Neuronal stem cell (in vitro differentiated cells): ENCODE results near the gene ADGRA1.

Experiments
- DNase-seq: peaks from one replicate; pipeline ENCODE4 v3.0.0-alpha.2; 2013; ENCODE audit warnings: low spot score
- H2AFZ ChIP-seq: one replicate; pipeline ENCODE4 v1.6.1; 2013; ENCODE audit warnings: mild to moderate bottlenecking, low read length, inconsistent platforms
- H2AK5ac ChIP-seq: 2 replicates; pipeline ENCODE4 v1.6.1; 2013; ENCODE audit warnings: low read depth, mild to moderate bottlenecking, inconsistent platforms, low read length, moderate library complexity, mixed read lengths
- H2BK120ac ChIP-seq: 2 replicates; pipeline ENCODE4 v1.6.1; 2013; ENCODE audit warnings: low read depth, mild to moderate bottlenecking, inconsistent platforms, low read length, moderate library complexity, mixed read lengths
- H2BK12ac ChIP-seq: one replicate; pipeline ENCODE4 v1.6.1; 2013; ENCODE audit warnings: low read length, inconsistent platforms
- H2BK15ac ChIP-seq: 2 replicates; pipeline ENCODE4 v1.6.1; 2013; ENCODE audit warnings: mild to moderate bottlenecking, low read length, inconsistent platforms, mixed read lengths
- H2BK5ac ChIP-seq: one replicate; pipeline ENCODE4 v1.6.1; 2013; ENCODE audit warnings: inconsistent platforms, mild to moderate bottlenecking, low read length, moderate library complexity
- H3K14ac ChIP-seq: one replicate; pipeline ENCODE4 v1.6.1; 2013; ENCODE audit warnings: low read length, inconsistent platforms
- H3K18ac ChIP-seq: 2 replicates; pipeline ENCODE4 v1.6.1; 2013; ENCODE audit warnings: low read length, inconsistent platforms
- H3K23ac ChIP-seq: 2 replicates; pipeline ENCODE4 v1.6.1; 2013; ENCODE audit warnings: low read depth, mild to moderate bottlenecking, mixed read lengths, low read length, inconsistent platforms; ENCODE audit not compliant: poor library complexity
- H3K27ac ChIP-seq: replicated peaks from 3 replicates; pipeline ENCODE4 v1.5.1; 2013; ENCODE audit warnings: low read length, inconsistent platforms
- H3K27me3 ChIP-seq, 3 experiments: 2 replicates each; pipeline ENCODE4 v1.6.1; 2013; ENCODE audit warnings: low read length in 3 of 3, mild to moderate bottlenecking in 2 of 3, inconsistent platforms in 1 of 3, low read depth in 1 of 3, mixed read lengths in 1 of 3, moderate library complexity in 1 of 3; ENCODE audit not compliant: control insufficient read depth in 3 of 3, insufficient read depth in 3 of 3
- H3K36me3 ChIP-seq, 2 donors: replicated peaks in 1 of 2; 2 replicates each; pipeline ENCODE4 v1.6.1; 2013; ENCODE audit warnings: low read length in 2 of 2; ENCODE audit not compliant: control insufficient read depth in 2 of 2, insufficient read depth in 2 of 2
- H3K4ac ChIP-seq: 2 replicates; pipeline ENCODE4 v1.6.1; 2013; ENCODE audit warnings: inconsistent platforms, mild to moderate bottlenecking, low read length, moderate library complexity
- H3K4me1 ChIP-seq, 2 donors: 1 replicate in 1 of 2; 2 replicates in 1 of 2; pipeline ENCODE4 v1.6.1; 2013; ENCODE audit warnings: low read length in 2 of 2, low read depth in 1 of 2; ENCODE audit not compliant: control insufficient read depth in 2 of 2, insufficient read depth in 1 of 2
- H3K4me2 ChIP-seq: one replicate; pipeline ENCODE4 v1.6.1; 2013; ENCODE audit warnings: mild to moderate bottlenecking, low read length, inconsistent platforms; ENCODE audit not compliant: insufficient read depth, poor library complexity, severe bottlenecking
- H3K4me3 ChIP-seq, 2 donors: 2 replicates each; pipeline ENCODE4 v1.5.1; 2013; ENCODE audit warnings: low read length in 2 of 2, mild to moderate bottlenecking in 2 of 2, inconsistent platforms in 1 of 2, moderate library complexity in 1 of 2
- H3K79me1 ChIP-seq: one replicate; pipeline ENCODE4 v1.6.1; 2013; ENCODE audit warnings: low read depth, mild to moderate bottlenecking, inconsistent platforms, low read length, moderate library complexity
- H3K9ac ChIP-seq: one replicate; pipeline ENCODE4 v1.6.1; 2013; ENCODE audit warnings: mild to moderate bottlenecking, low read depth, low read length, inconsistent platforms; ENCODE audit not compliant: poor library complexity
- H3K9me3 ChIP-seq, 2 donors: replicated peaks in 1 of 2; 2 replicates each; pipeline versions ENCODE3 to v1.6.1; 2013; ENCODE audit warnings: low read length in 2 of 2, mild to moderate bottlenecking in 2 of 2, inconsistent platforms in 1 of 2, low read depth in 1 of 2, mixed read lengths in 1 of 2, moderate library complexity in 1 of 2; ENCODE audit not compliant: control insufficient read depth in 2 of 2, insufficient read depth in 1 of 2
- H4K8ac ChIP-seq: one replicate; pipeline ENCODE4 v1.6.1; 2013; ENCODE audit warnings: low read depth, mild to moderate bottlenecking, inconsistent platforms, low read length, moderate library complexity
- H4K91ac ChIP-seq: one replicate; pipeline ENCODE4 v1.6.1; 2013; ENCODE audit warnings: low read length, low read depth, mild to moderate bottlenecking, inconsistent platforms; ENCODE audit not compliant: poor library complexity
- WGBS, 2 donors: extraction: QIAGEN DNeasy Blood & Tissue Kit; methylation state at CpG; one replicate each; pipeline ENCODE4 v1.1.7; 2013; ENCODE audit warnings: missing lambda C conversion rate in 2 of 2, mixed read lengths in 1 of 2; ENCODE audit not compliant: insufficient read length in 2 of 2, insufficient replicate concordance in 1 of 2; ENCODE audit errors: extremely low coverage in 2 of 2; 5-methylcytosine and 5-hydroxymethylcytosine counted together

Gene ADGRA1

GRCh38 chr10:133055470-133055869, 32.3 kb upstream of the ADGRA1 start:
- H3K4me3 ChIP-seq = no peak overlapping the region
- no peak overlapping the region for H3K4ac ChIP-seq
- no peak overlapping the region for H3K27ac ChIP-seq
- H2BK12ac ChIP-seq = peak overlapping the region; percentile 84
- no peak overlapping the region for H2BK5ac ChIP-seq
- no peak overlapping the region for H4K91ac ChIP-seq
- no peak overlapping the region for H2BK15ac ChIP-seq
- H3K79me1 ChIP-seq = no peaks in the 10 kb centered on the region
- no CpG with 5 or more reads among the region's 2 CpGs for WGBS, 2 donors
- H2AK5ac ChIP-seq = peak overlapping the region; percentile 97
- peaks cover 0 to 13% (median 0%) of the 10 kb centered on the region in 3 experiments for H3K27me3 ChIP-seq
- no peak overlapping the region for H2AFZ ChIP-seq
- H3K9me3 ChIP-seq = no peaks in the 10 kb centered on the region
- no peak overlapping the region for H3K23ac ChIP-seq
- H3K4me1 ChIP-seq = peaks cover 2 to 7% of the 10 kb centered on the region in 2 donors
- DNase-seq = no peak
- peak overlapping the region; percentile 90 for H3K14ac ChIP-seq
- H3K36me3 ChIP-seq = no peaks in the 10 kb centered on the region
- H4K8ac ChIP-seq = no peak overlapping the region
- no peak overlapping the region for H3K4me2 ChIP-seq
- peak overlapping the region; percentile 72 for H3K9ac ChIP-seq
- no peak overlapping the region for H2BK120ac ChIP-seq
- peak overlapping the region; percentile 20 for H3K18ac ChIP-seq

GRCh38 chr10:133056001-133056400, 31.7 kb upstream of the ADGRA1 start:
- DNase-seq = no peak
- no peak overlapping the region for H4K8ac ChIP-seq
- no peaks in the 10 kb centered on the region for H3K9me3 ChIP-seq
- peak overlapping the region; percentile 84 for H2BK12ac ChIP-seq
- H3K4me3 ChIP-seq = no peak overlapping the region
- peaks cover 1% of the 10 kb centered on the region for H3K79me1 ChIP-seq
- peaks cover 0 to 7% (median 0%) of the 10 kb centered on the region in 3 experiments for H3K27me3 ChIP-seq
- no peak overlapping the region for H4K91ac ChIP-seq
- H3K4me2 ChIP-seq = no peak overlapping the region
- H3K27ac ChIP-seq = no peak overlapping the region
- peaks cover 2 to 7% of the 10 kb centered on the region in 2 donors for H3K4me1 ChIP-seq
- H3K14ac ChIP-seq = peak overlapping the region; percentile 90
- no CpG with 5 or more reads among the region's 13 CpGs for WGBS, 2 donors
- H3K36me3 ChIP-seq = no peaks in the 10 kb centered on the region
- peak overlapping the region; percentile 97 for H2AK5ac ChIP-seq
- H2BK120ac ChIP-seq = no peak overlapping the region
- peak overlapping the region; percentile 20 for H3K18ac ChIP-seq
- no peak overlapping the region for H3K23ac ChIP-seq
- peak overlapping the region; percentile 78 for H2BK15ac ChIP-seq
- H2AFZ ChIP-seq = no peak overlapping the region
- H3K4ac ChIP-seq = no peak overlapping the region
- no peak overlapping the region for H3K9ac ChIP-seq
- peak overlapping the region; percentile 75 for H2BK5ac ChIP-seq

- Histone ChIP-seq H4K91ac (no peak overlapping the region), H2AFZ (no peak overlapping the region), H3K27me3 (peaks cover 0 to 6% (median 0%) of the 10 kb centered on the region in 3 experiments), H3K4me3 (no peak overlapping the region), H3K4me1 (peaks cover 2 to 7% of the 10 kb centered on the region in 2 donors), H3K23ac (peak overlapping the region; percentile 65), H2BK15ac (peak overlapping the region; percentile 49), H2BK12ac (peak overlapping the region; percentile 58), H3K4ac (peak overlapping the region; percentile 76), H2BK5ac (no peak overlapping the region), H3K79me1 (peaks cover 1% of the 10 kb centered on the region), H3K36me3 (no peaks in the 10 kb centered on the region), H3K4me2 (no peak overlapping the region), H3K9ac (peak overlapping the region; percentile 60), H2AK5ac (peak overlapping the region; percentile 92), H3K14ac (peak overlapping the region; percentile 71), H3K27ac (no peak overlapping the region), H3K9me3 (no peaks in the 10 kb centered on the region), H4K8ac (no peak overlapping the region), H2BK120ac (peak overlapping the region; percentile 87), H3K18ac (peak overlapping the region; percentile 90)
- DNase-seq = no peak
- no CpG with 5 or more reads among the region's 19 CpGs for WGBS, 2 donors
These were observed 31.0 kb upstream of the ADGRA1 start for GRCh38 chr10:133056651-133057178.

GRCh38 chr10:133058331-133059092, 29.2 kb upstream of the ADGRA1 start:
- H3K9ac ChIP-seq = no peak overlapping the region
- peak overlapping the region; percentile 7 for H2AK5ac ChIP-seq
- no peak for DNase-seq
- no peak overlapping the region for H2BK12ac ChIP-seq
- H3K23ac ChIP-seq = no peak overlapping the region
- peaks cover 2 to 7% of the 10 kb centered on the region in 2 donors for H3K4me1 ChIP-seq
- no peak overlapping the region for H2BK15ac ChIP-seq
- no peak overlapping the region for H2BK5ac ChIP-seq
- H3K4ac ChIP-seq = no peak overlapping the region
- no peak overlapping the region for H3K18ac ChIP-seq
- no peak overlapping the region for H3K14ac ChIP-seq
- no peak overlapping the region for H4K8ac ChIP-seq
- no peak overlapping the region for H2BK120ac ChIP-seq
- H3K9me3 ChIP-seq = no peaks in the 10 kb centered on the region
- H2AFZ ChIP-seq = no peak overlapping the region
- peaks cover 0 to 11% (median 0%) of the 10 kb centered on the region in 3 experiments for H3K27me3 ChIP-seq
- H4K91ac ChIP-seq = no peak overlapping the region
- no CpG with 5 or more reads among the region's 13 CpGs for WGBS, 2 donors
- H3K4me2 ChIP-seq = no peak overlapping the region
- H3K4me3 ChIP-seq = no peak overlapping the region
- H3K36me3 ChIP-seq = no peaks in the 10 kb centered on the region
- no peak overlapping the region for H3K27ac ChIP-seq
- H3K79me1 ChIP-seq = peaks cover 1% of the 10 kb centered on the region
